NCI-H345 (cell line): ENCODE results near the gene SPEF2.
"Not testable (repeated sequence)": the region's sequence is repeated elsewhere in the genome, so short reads cannot be mapped to it uniquely, and the experiment has no call there.

ENCODE experiments used
- DNase-seq: peaks from one replicate; lab custom pipeline; 2025; lab: John Stamatoyannopoulos, UW

Gene SPEF2

DNA sequence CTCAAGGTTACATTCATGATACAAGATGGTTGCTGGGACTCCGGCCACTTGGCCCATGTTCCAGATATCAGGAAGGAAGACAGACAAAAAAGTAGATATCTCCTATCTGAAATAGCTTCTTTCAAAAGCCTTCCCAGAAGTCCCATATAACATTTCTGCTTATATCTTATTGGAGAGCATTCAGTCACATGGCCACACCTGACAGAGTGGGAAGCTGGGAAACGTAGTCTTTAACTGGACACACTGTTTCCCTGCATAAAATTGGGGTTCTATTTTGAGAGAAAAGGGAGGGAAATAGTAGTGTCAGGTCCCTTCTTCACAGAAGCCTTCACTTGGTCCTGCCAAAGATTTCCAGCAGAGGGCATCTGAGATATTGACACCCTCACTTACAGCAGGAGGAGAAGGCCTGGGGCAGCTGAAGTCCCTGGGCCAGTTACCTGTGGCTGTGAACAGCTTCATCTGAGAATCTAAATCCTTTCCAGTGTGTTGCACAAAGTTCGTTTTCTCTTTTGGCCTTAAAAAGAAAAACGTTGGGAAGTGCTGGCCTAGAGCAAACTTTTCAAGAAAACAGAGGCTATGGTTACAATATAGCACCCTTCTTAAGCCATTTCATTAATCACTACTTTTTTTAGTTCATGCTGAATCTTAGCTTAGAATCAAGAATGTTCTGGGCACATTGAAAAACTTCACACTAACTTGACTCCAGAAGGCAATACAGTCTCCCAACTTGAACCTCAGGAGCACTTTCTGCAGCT is 33.5 kb downstream of the SPEF2 start:
- DNase-seq = no peak

DNA sequence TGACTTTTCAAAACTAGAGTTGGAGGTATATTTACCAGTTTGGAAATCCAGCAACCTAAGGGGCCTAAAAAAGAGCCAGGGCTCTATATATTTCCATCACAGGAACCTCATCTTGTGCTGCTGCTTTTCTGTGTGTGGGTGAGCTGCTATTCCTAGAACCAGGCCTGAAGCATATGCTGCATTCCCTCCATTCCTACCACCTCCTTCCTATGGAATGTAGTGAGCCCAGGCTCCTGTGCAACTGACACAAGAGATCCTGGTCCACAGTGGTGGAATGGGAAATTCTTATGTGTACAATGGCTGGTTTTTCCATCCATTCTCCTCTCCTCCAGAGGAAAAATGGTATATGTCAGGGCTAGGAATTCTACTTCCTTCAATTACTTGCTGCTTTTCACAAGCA is 39.1 kb downstream of the SPEF2 start:
- DNase-seq = no peak

DNA sequence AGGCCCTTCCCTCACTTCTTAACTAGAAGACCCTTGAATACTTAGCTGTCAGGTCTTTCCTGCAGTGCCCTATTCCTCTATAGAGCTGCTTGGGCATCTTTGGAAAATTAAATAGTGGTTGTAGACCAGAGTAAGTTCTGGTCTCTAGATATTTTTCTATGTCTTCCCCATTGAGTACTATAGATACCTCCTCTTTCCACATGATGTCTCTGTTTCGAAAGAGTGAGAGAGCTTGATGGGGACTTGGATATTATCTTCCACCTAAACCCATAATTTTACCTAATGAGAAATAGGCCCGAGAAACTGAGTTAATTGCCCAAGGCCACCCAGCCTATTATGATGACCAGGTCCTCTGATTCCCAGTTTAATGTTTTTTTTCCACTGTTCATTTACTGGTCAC is 40.2 kb downstream of the SPEF2 start:
- DNase-seq = no peak

DNA sequence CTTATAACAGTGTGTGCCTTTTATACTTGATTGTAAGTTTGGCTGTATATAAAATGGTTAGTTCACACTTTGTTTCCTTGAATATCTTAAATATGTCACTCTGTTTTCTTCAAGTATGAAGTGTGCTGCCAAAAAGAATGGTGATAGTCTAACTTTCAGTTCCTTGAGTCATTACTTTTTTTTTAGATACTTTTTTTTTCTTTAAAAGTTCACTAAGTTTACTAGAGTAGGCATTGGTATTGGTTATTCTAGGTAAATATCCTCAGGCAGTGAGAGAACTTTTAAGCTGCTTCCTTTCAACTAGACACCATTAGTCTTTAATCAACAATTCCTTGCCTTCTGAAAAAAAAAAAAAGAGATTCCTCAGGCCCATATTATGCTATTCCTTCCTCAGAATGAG is 41.9 kb downstream of the SPEF2 start:
- DNase-seq = no peak

DNA sequence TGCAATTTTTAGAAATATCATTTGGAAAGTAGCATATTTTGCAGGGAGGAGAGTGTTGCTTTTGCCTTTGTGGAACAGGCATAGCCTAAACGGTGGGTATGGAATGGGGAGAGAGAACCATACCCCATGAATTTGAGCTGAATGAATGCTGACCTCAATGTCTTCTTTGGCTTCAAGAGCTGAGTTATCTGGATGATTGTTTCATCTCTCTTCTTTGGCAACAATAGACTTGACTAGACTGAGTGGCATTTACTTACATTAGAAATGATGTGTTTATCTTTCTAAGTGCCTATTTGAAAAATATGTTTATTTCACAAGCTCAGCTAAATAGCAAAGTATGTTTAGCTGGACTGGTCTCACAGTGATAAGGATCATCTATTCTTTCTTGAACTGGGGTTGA is 42.8 kb downstream of the SPEF2 start:
- DNase-seq = no peak

DNA sequence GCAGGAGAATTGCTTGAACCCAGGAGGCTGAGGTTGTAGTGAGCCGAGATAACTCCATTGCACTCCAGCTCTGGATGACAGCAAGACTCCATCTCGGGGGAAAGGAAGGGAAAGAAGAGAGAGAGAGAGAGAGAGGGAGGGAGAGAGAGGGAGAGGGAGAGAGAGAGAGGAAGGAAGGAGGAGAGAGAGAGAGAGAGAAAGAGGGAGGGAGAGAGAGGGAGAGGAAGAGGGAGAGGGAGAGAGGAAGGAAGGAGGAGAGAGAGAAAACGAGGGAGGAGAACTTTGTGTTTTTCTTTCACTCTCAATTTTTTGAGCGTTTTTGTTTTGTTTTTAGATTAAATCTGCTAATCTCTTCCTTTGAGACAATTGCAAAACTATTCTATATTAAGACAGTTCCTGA is 46.9 kb downstream of the SPEF2 start:
- no peak for DNase-seq

DNA sequence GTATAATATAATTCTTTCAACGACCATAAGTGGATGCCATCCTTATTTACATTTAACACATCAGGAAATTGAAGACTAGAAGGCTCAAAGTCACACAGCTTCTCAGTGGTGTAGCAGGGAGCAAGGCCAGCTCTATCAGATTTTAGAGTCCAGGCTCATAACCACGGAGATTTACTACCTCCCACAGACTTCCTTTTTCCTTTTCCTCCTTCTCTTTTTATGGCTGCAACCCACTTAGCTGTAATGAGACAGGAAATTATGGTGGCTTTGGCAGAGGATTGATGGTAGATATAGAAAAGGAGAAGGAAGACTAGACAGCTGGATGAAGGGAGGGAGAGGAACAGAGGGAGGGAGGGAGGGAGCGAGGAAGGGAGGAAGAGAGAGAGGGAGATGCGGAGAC is 47.4 kb downstream of the SPEF2 start:
- DNase-seq = no peak

DNA sequence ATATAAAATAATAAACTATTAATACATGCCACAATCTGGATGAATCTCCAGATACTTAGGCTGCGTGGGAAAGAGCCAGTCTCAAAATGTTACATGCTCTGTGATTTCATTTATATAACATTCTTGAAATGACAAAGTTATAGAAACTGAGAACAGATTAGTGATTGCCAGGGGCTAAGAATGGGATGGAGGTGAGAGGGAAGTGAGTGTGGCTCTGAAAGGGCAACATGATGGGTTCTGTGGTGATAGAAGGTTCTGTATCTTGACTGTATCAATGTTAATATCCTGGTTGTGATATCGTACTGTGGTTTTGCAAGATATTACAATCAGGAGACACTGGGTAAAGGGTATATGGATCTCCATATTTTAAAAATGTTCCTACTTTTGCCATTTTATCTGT is 50.7 kb downstream of the SPEF2 start:
- DNase-seq = no peak

DNA sequence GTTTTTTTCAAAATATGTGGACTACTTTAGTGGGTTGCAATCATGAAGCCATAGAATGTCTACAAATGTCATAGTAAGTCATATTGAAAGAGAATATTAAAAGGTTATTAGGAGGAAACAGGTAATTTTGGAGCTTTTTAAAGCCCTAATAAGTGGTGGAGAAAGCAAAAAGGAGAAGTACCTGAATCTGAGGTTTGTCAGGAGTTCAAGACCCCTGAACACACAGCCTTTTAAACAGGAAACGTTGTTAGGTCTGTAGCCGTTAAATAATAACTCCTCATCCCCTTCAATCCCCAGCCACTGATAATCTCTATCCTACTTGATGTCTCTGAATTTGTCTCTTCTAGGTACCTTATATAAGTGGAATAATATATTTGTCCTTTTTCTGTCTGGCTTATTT is 51.1 kb downstream of the SPEF2 start:
- DNase-seq = no peak

DNA sequence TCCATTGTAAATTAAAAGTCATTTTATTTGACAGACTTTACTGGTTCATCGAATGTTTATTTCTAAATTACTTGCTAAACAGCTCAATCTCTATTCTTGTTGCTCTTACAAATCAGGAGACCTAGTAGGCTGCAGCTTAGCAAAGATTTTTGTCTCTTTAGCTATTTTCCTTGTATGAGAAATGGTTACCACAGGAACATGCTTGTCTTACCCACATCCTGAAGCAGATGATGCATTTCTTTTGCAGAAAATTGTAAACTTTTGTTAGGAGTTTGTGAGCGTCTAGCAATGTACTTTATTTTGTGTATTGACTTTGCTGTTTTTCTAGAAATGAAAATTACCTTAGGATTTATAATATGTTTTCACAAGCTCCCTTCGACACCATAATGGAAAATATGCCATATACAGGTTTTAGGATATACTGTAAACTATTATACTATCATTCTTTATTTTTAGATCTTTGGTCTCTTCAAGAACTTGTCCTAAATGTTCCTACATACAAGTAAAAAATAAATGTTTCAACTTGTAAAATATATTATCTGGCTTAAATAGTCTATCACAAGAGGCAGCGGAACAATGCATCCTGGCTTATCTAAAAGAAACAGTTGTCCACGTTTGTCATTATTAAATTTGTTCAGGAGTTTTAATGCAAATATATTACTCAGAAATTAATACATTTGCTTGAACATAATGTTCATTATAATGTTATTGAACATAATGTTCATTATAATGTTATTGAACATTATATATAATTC is 54.1 kb downstream of the SPEF2 start:
- no peak for DNase-seq

DNA sequence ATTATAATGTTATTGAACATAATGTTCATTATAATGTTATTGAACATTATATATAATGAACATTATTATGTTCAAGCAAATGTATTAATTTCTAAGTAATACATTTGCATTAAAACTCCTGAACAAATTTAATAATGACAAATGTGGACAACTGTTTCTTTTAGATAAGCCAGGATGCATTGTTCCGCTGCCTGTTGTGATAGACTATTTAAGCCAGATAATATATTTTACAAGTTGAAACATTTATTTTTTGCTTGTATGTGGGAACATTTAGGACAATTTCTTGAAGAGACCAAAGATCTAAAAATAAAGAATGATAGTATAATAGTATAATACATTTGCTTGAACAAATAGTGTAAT is 54.6 kb downstream of the SPEF2 start:
- not testable (repeated sequence) for DNase-seq

DNA sequence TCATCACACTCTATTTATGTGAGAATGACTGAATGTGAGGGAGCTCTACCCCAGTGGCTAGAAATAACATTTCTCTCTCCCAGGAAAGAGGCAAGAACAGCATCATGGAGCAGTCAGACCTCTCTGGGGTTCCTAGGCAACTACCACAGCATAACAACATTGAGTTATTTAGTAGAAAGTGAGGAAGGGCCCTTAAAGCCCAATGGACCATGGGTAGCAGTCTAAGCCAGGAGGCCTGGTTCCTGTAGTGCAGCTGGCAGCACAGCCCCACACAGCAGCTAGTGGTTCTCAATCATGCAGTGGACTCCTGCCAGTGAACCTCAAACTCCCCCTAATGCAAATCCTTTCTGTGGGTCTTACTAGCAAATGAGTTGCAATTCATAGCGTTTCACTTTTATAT is 55.3 kb downstream of the SPEF2 start:
- no peak for DNase-seq

DNA sequence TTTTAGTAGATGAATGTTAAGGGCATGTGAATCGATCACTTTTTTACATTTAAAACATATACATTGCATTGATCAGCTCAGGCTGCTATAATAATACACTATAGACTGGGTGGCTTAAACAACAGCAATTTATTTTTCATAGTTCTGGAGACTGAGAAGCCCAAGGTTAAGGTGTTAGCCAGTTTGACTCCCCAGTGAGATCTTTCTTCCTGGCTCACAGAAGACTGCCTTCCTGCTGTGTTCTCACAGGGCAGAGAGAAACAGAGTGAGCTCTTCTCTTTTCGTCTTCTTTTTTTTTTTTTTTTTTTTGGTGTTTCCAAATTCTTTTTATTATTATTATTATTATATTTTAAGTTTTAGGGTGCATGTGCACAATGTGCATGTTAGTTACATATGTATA is 56.4 kb downstream of the SPEF2 start:
- DNase-seq = no peak

DNA sequence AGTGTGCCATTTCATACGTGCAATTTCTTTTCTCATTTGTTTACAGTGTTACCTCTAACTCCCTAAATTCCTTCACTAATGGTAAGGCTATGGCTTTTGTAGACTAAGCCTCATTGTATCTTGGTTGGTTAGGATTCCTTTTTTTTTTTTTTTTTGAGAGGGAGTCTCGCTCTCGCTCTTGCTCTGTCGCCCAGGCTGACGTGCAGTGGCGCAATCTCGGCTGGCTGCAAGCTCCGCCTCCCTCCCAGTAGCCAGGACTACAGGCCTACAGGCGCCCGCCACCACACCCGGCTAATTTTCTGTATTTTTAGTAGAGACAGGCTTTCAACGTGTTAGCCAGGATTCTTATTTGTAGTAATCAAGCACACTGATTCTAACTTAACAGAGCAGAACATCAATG is 57.7 kb downstream of the SPEF2 start:
- no peak for DNase-seq

DNA sequence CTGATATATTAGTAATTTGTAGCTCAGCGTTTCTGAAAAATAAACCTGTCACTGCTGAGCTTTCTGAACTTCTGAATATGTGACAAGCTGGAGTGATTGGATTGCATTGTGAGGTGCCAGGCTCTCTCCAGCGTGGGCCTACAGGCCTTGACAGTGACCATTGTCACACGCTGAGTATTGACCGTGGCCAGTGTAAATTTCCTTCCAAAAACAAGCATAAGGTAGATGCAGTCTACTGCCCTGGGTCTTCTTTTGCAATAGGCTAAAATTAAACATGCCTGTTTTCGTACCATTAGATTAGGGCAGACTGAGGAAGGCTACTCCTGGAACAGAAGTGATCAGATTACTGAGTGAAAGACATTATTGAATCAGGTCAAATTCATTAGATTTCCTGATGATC is 60.2 kb downstream of the SPEF2 start:
- no peak for DNase-seq

DNA sequence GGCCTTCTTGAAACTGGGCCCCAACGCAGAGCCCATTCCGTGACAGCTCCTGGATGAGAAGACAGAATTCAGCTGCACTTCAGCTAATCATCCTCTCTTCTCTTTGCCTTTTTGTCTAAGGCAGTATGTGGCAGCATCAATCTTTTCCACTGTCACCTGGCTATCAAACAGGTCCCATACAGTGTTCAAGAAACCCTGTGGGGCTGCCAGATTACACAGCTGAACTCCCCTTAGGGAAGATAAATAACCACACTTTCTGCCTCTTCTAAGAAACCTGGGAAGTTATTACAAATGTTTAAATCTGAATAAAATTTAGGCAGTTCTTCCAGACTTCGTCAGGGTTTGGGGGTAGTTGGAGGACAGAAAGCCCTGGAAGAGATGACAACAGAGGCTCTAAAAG is 61.0 kb downstream of the SPEF2 start:
- DNase-seq = no peak

DNA sequence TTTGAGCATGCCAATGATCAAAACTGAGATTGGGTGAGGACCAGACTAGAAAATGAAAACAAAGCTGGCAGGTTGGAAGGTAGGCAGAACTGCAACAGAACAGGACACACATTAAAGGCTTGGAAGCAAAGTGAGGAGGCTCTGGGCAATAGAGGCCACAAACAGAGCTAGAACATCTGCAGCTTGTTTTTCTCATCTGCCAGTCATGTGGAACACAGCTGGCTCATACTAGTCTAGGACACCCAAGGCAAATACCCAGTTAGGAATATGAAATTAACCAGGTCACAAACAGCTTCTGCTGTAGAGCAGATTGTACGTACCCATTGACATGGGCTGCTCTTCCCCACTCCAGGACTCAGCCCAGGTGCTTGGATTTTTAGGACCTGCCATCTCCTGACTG is 61.7 kb downstream of the SPEF2 start:
- no peak for DNase-seq

DNA sequence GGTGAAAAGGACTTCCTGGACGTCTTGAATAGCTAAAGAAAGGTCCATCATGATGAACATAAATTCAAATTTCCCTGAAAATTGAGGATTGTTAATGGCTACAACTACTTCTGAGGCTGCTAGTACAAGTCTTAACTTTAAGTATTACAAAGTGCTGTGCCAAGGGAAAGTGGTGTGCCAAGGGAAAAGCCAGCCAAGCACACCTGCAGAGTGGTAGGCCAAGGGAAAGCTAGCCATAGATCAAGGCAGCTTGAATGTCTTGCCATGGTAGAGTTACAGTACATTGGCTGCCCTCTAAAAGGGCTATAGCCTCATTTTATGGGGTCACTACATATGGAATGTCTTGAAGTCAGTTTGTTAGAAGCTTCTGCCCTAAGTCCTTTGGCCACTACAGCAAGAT is 64.2 kb downstream of the SPEF2 start:
- no peak for DNase-seq

DNA sequence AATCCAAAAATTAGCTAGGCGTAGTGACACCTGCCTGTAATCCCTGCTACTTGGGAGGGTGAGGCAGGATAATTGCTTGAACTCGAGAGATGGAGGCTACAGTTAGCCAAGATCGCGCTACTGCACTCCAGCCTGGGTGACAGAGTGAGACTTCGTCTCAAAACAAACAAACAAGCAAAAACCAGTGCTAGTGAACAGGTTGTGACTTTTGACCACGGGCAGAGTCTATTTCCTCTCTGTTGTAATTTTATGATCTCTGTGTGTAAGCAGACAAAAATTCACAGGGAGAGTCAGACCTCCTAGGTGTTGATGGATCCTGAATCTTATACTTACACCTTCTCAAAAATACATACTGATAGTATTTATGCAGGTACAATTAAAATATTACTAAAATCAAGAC is 65.8 kb downstream of the SPEF2 start:
- DNase-seq = no peak

DNA sequence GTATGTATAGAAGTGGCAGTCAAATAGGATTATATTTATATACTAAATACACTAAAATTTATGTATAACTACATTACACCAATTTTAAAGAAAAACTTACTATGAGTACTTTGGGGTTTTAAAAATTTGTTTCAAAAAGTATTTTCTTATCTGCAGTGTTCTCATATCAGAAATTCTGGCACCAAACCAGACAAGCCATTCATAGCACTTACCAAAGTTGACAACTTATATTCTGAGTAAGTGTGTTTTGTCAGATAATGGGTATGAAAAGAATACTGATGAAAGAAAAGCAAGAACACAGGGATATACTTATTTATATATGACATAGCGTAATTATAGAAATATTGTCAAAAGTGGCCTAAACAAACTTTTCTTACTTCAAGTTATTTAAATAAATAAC is 67.5 kb downstream of the SPEF2 start:
- DNase-seq = no peak

DNA sequence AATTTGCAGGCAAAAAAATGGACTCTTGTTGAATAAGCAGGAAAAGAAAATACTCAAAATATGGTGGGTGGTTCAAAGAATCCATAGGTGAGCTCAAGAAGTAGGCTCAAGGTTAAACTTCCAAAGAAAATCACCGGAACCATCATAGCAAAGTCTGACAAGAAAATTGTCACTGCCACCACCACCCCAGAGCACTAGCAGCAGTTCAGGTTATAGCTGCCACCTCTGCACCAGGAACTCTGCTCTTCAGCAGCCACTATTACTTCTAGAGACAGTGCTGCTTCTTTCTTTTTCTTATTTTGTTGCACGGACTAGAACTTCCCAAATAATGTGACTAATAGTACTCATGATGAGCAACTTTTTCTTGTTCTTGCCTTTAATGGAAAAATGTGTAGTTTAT is 70.3 kb downstream of the SPEF2 start:
- DNase-seq = no peak

DNA sequence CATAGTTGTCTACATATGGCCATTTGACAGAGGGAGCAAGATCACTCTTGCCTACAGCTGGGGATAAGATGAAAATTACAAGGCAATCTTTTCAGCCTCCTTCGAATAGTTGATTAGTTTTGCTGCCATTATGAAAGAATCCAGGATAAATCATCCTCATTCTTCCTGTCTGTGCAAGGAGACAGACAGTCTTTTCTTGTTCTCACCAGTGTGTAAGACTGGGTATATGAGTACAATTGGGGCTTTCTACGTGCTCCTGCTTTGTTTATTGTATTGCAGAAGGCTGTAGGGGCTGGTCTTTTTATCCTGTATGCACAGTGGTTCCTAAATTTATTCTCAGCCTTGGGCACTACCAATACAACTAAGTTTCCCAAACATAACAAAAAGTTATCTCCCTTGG is 76.8 kb downstream of the SPEF2 start:
- DNase-seq = no peak

DNA sequence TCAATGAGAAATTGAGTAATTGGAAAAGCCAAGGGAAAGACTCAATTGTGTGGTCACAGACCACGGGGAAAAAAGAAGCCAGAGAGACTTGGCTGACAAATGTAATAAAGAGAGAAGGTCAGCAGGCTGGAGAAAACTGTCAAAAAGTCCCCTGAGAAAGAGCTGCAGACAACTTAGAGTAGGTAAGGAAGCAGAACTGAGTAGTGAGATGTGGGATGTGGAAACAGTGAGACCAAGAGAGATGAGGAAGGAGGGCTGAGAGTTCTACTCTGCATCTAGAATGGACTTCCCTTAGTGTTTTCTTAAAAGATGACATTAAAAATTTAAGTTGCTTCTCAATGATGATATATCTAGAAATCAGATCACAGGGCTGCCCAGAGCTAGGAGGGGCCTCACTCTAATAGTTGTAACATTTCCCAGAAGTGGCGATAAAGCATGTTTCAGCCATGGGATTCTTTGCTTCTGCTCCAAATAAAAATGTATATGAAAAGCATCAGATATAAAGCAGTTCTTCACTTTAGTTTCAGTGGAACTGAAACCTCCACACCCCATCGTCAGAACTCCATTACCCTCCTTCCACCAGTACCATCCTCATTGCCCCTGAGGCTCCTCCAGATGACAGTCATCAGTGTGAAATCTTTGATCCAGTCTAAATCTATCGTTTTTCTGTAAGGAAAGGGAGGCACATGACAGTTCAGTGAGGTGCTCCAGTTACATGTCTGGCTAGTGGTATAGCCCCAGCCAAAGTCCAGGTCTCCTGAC is 80.6 kb downstream of the SPEF2 start:
- DNase-seq = no peak
